Glomerular endothelial cell (primary cell): Measurements from ENCODE around the gene ELL. TPM values are rescaled to one million over a fixed set of nuclear protein-coding genes. Genes with fewer than 3 reads are reported as not detected.

ENCODE experiments used
- DNase-seq: peaks from one replicate; pipeline ENCODE4 v3.0.0-alpha.2; 2011; ENCODE audit warnings: low read depth, low spot score; ENCODE audit errors: extremely low read depth
- total RNA-seq: library from RNA; depleted of rRNA; stranded (reverse); fragments of >200 nt; gene quantifications from 2 replicates; pipeline ENCODE4 v1.2.3, GENCODE V29; 2015

Gene ELL
- total RNA-seq, 1 donor from 2014 or later, result 18.3 TPM

GRCh38 chr19:18490728-18491127 lies 31.1 kb downstream of the ELL start:
- no peak for DNase-seq

GRCh38 chr19:18489627-18490184 lies 32.2 kb downstream of the ELL start:
- no peak for DNase-seq

GRCh38 chr19:18488838-18489626 lies 32.8 kb downstream of the ELL start:
- DNase-seq, result no peak

GRCh38 chr19:18488403-18488723 lies 33.5 kb downstream of the ELL start:
- no peak for DNase-seq

GRCh38 chr19:18487576-18488402 lies 34.1 kb downstream of the ELL start:
- no peak for DNase-seq

DNA sequence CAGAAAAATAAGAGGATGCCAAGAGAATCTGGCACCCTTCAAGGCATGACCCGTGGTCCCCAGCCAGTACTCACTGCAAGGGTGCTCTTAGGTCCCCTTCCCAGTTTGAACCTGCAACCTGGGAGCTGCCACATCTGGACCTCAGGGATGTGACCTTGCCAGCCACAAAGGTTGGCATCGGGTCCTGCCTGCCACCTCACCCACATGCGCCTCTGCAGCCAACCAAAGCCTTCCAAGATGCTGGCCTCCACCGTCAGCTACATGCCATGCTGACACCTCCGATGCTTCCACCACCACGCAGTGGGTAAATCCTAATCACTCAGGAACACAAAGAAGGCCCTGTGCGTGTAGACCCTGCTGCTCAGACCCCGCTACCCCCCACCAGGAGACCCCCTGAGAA lies 35.1 kb downstream of the ELL start:
- DNase-seq, result no peak

- no peak for DNase-seq
Observed at GRCh38 chr19:18484992-18485391, 36.9 kb downstream of the ELL start.

DNA sequence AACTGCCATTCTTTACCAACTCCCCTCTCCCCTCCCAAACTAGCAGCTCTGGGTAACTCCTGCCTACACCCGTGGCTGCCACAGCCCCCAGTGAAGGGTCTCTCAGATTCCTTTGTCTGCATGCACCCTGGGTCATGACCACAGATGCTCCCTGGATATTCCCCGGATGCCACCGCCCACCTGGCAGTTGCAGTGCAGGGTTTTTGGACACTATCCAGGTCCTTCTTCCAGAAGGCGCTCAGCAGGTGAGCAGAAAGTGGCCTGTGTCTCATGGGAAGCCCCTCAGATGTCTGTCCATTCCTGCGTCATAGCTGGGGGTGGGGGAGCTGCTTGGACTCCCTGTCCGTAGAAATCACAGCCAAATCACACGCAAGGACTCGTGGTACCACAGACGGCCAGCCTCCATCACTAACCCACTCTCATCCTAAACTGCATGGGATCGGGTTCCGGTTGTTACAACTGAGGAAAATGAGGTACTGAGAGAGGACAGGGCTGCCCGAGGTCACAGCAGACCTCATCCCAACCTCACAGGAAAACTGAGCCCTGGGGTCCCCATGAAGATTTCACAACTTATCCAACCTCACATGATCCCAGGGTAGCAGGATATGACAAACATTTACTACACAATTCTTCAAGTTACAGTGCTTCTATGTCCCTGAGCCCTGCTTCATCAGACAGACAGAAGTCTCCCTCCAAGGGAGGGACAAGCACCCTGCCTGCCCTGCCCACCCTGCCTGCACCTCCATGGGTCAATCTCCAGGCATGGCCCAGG lies 38.6 kb downstream of the ELL start:
- DNase-seq, result no peak

- no peak for DNase-seq
Observed at GRCh38 chr19:18481505-18482222, 40.2 kb downstream of the ELL start.

DNA sequence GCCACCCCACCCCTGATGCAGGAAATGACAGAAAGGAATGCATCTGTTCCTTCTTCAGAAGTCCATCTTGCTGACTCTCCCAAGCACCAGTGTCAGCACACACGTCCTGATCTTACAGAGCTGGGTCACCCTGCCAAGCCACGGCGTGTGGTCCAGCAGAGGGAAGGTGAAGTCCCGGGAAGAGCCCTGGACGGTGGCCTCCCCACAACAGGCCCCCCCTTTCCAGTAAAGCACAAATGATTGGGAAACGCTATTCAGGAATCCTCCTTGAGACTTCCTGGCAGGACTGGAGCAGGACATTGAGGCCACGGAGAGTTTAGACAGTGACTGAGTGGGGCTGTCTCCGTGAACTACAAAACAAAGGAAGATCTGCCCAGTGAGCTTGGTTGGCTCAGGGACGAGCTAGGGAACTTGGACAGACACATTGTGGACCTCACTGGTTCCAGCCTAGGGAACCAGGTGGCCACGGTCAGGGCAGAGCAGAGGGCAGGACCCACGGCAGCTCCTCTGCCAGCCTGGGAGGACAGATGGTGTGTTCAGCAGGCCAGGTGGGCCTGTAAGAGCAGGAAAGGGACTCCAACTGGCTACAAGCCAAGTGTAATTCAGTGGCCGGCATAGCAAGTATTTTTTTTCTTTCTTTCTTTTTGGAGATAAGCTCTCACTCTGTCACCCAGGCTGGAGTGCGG lies 41.7 kb downstream of the ELL start:
- DNase-seq, result no peak

- DNase-seq, result no peak
Observed at GRCh38 chr19:18478545-18479311, 43.1 kb downstream of the ELL start.

GRCh38 chr19:18477974-18478373 lies 43.9 kb downstream of the ELL start:
- no peak for DNase-seq

GRCh38 chr19:18477042-18477779 lies 44.7 kb downstream of the ELL start:
- DNase-seq, result no peak

DNA sequence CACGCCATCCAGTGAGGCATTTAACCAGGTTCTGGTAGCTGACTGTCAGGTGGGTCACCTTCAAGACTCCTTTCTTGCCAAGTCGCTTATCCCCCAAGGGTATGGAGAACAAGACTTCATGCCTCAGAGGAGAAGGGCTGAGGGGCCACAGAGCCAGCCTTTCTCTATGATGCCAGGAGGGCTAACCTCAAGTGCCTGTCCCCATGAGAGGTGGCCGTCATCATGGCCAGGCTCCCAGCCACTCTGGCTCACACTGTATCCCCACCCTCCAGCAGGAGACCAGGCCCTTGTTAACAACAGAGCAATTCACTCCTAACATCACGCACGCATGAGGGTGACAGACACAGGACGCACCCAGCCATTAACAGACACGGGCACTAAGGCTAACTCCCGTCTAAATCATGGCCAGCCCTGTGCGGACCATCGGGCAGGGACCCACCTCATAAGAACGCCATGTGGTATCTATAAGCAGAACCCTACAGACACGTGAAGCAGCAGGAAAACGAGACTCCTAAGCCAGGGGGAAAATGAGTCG lies 45.3 kb downstream of the ELL start:
- no peak for DNase-seq

GRCh38 chr19:18475762-18476331 lies 46.0 kb downstream of the ELL start:
- DNase-seq, result no peak

- DNase-seq, result no peak
Observed at GRCh38 chr19:18475004-18475453, 46.8 kb downstream of the ELL start.

DNA sequence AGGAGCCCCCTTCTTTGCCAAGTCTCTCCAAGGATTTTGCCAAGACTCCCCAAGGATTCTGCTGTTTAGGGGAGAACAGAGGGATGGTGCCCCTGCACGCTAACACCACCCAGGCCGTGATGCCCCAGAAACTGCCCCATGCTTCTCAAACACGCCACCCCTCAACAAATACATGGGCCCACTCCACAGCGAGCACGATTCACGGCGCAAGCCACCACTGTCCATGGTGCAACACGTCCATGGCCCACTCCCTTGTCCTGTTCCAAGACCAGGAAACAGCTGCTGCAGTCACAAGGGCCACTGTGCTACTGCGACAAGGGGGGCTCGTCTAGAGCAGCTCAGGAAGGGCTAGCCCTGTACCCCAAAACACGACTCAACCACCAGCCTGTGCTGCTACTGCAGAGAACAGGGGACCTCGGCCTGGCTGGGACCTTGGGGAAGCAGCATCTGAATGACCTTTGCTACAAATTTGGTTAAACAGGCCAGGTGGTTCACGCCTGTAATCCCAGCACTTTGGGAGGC lies 47.4 kb downstream of the ELL start:
- no peak for DNase-seq

DNA sequence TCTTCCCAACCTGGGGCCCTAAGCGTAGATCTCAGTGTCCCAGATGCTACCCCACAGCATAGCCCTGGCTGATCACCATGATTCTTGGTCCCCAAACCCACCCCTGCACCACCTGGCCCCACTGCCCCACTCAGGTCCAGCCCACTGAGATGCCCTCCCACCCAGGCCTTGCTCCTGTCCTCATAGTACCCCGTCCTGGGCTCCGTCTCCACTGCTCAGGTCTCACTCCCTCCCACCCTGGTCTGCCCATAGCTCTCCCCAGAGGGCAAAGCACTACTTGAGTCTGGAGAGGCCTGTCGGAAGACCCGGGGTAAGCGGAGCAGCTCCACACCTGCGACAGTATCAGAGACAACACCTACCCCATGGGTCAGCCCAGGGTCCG lies 48.2 kb downstream of the ELL start:
- no peak for DNase-seq
